Activated naive CD4-positive, alpha-beta T cell treated with anti-CD3 and anti-CD28 coated beads, Interleukin-2, amount 50 U/mL, for 16 hours (primary cell): ENCODE data around the gene WNK3.

Experiments
- DNase-seq: peaks from one replicate; pipeline ENCODE4 v3.0.0-alpha.2; 2020

The WNK3 gene

DNA sequence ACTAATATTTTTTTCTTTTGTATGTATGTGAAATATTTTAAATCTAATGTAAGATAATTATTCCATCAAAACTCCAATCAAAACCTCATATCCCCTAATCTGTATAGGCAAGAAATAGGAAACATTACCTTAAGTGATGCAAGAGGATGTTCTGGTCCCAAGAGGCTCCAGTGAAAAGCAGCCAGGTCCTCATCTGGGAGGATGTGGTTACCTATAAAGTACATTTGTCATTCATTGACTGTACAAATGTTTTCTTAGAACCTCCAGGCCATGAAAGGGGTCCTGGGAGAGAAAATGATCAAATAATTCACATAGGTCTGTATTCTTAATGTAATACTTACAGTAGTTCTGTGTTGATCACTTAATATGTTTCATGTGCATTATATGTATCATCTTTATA lies 200.3 kb downstream of the WNK3 start:
- DNase-seq = no peak
